BE2C (cell line): ENCODE results near the gene PLXND1.

Experiments used
- DNase-seq: peaks from one replicate; pipeline ENCODE4 v3.0.0-alpha.2; 2020
- H3K27me3 ChIP-seq: fragments of 250-450 bp; sonication (Bioruptor Pico); 2 replicates; pipeline ENCODE4 v1.5.1; 2020; ENCODE audit warnings: mild to moderate bottlenecking
- H3K36me3 ChIP-seq: fragments of 250-450 bp; sonication (Bioruptor Pico); 2 replicates; pipeline ENCODE4 v1.5.1; 2020; ENCODE audit warnings: mild to moderate bottlenecking
- H3K4me1 ChIP-seq: fragments of 250-450 bp; sonication (Bioruptor Pico); 2 replicates; pipeline ENCODE4 v1.5.1; 2020
- H3K4me3 ChIP-seq: 2 replicates; pipeline ENCODE4 v1.5.1; 2011; ENCODE audit warnings: low read depth, low read length
- H3K9me3 ChIP-seq: fragments of 250-450 bp; sonication (Bioruptor Pico); 2 replicates; pipeline ENCODE4 v1.5.1; 2020
- CTCF ChIP-seq: IDR thresholded peaks from 2 replicates; pipeline ENCODE4 v1.5.1; 2012; ENCODE audit warnings: mild to moderate bottlenecking, low read depth, low read length

The PLXND1 gene

GRCh38 chr3:129616713-129617112 is 10.2 kb upstream of the PLXND1 start:
- no peaks in the 10 kb centered on the region for H3K9me3 ChIP-seq
- no peaks in the 10 kb centered on the region for H3K36me3 ChIP-seq
- H3K4me3 ChIP-seq, result no peak overlapping the region
- H3K4me1 ChIP-seq, result no peaks in the 10 kb centered on the region
- TF ChIP-seq CTCF, result no peak
- H3K27me3 ChIP-seq, result no peaks in the 10 kb centered on the region
- DNase-seq, result no peak

- no peaks in the 10 kb centered on the region for H3K36me3 ChIP-seq
- no peaks in the 10 kb centered on the region for H3K27me3 ChIP-seq
- no peaks in the 10 kb centered on the region for H3K9me3 ChIP-seq
- H3K4me3 ChIP-seq, result no peak overlapping the region
- no peak for DNase-seq
- H3K4me1 ChIP-seq, result no peaks in the 10 kb centered on the region
- TF ChIP-seq CTCF, result no peak
These were observed 9.8 kb upstream of the PLXND1 start for GRCh38 chr3:129616291-129616690.

- H3K36me3 ChIP-seq, result no peaks in the 10 kb centered on the region
- no peaks in the 10 kb centered on the region for H3K27me3 ChIP-seq
- no peak overlapping the region for H3K4me3 ChIP-seq
- no peak for TF ChIP-seq CTCF
- DNase-seq, result peak; percentile 4
- no peaks in the 10 kb centered on the region for H3K9me3 ChIP-seq
- no peaks in the 10 kb centered on the region for H3K4me1 ChIP-seq
These were observed 9.3 kb upstream of the PLXND1 start for GRCh38 chr3:129615751-129616281.

GRCh38 chr3:129614927-129615363 is 8.5 kb upstream of the PLXND1 start:
- no peak for DNase-seq
- no peaks in the 10 kb centered on the region for H3K4me1 ChIP-seq
- no peaks in the 10 kb centered on the region for H3K27me3 ChIP-seq
- TF ChIP-seq CTCF, result no peak
- no peaks in the 10 kb centered on the region for H3K36me3 ChIP-seq
- H3K9me3 ChIP-seq, result no peaks in the 10 kb centered on the region
- no peak overlapping the region for H3K4me3 ChIP-seq

- no peaks in the 10 kb centered on the region for H3K27me3 ChIP-seq
- DNase-seq, result no peak
- no peaks in the 10 kb centered on the region for H3K36me3 ChIP-seq
- no peaks in the 10 kb centered on the region for H3K9me3 ChIP-seq
- no peak for TF ChIP-seq CTCF
- H3K4me3 ChIP-seq, result no peak overlapping the region
- H3K4me1 ChIP-seq, result no peaks in the 10 kb centered on the region
These were observed 8.0 kb upstream of the PLXND1 start for GRCh38 chr3:129614435-129614834.

GRCh38 chr3:129613367-129613740 is 6.9 kb upstream of the PLXND1 start:
- Histone ChIP-seq H3K27me3 (no peaks in the 10 kb centered on the region), H3K36me3 (no peaks in the 10 kb centered on the region), H3K4me1 (no peaks in the 10 kb centered on the region), H3K9me3 (no peaks in the 10 kb centered on the region), H3K4me3 (no peak overlapping the region)
- TF ChIP-seq CTCF, result no peak
- DNase-seq, result peak; percentile 4
